Panc1 (cell line): Measurements from ENCODE around the gene ANTXR2. TPM values are rescaled to one million over a fixed set of nuclear protein-coding genes. Genes with fewer than 3 reads are reported as not detected.

Experiments
- ATAC-seq: fragments of 200-7000 bp; cut with Tn5 transposase; 2 replicates; pipeline ENCODE4 v1.9.1; 2020; ENCODE audit warnings: mild to moderate bottlenecking, moderate library complexity
- BruUV-seq: library from RNA; stranded (reverse); fragments of 400-500 nt; replicated peaks from 2 replicates; lab custom pipeline; 2021; lab: Mats Ljungman, UMichigan
- CTCF ChIA-PET: fragments of 300-600 bp; sonication (Branson Sonifier 250); formaldehyde crosslinking; loops from one replicate; lab custom pipeline; 2022; ENCODE audit warnings: antibody characterized with exemption; lab: Charles Lee
- POLR2A ChIA-PET: fragments of 300-600 bp; sonication (Branson Sonifier 250); formaldehyde crosslinking; loops from one replicate; lab custom pipeline; 2022; ENCODE audit warnings: antibody characterized with exemption; lab: Charles Lee
- DNase-seq: peaks from one replicate; pipeline ENCODE4 v3.0.0-alpha.2; 2010; ENCODE audit warnings: low read depth, low spot score
- H3K27ac ChIP-seq: 2 replicates; pipeline ENCODE4 v1.5.1; 2011; ENCODE audit warnings: mild to moderate bottlenecking, low read length, inconsistent platforms
- H3K27me3 ChIP-seq: fragments of 200-500 bp; sonication (Bioruptor generic); 2 replicates; pipeline ENCODE4 v1.6.0; 2014; ENCODE audit warnings: low read length, inconsistent platforms; ENCODE audit not compliant: control insufficient read depth, insufficient read depth
- H3K36me3 ChIP-seq: fragments of 200-500 bp; sonication (Bioruptor generic); 2 replicates; pipeline ENCODE4 v1.5.1; 2014; ENCODE audit warnings: inconsistent platforms, mild to moderate bottlenecking, low read length, moderate library complexity; ENCODE audit not compliant: control insufficient read depth, insufficient read depth
- H3K4me1 ChIP-seq: 2 replicates; pipeline ENCODE4 v1.5.1; 2011; ENCODE audit warnings: inconsistent platforms, mild to moderate bottlenecking, low read length, moderate library complexity; ENCODE audit not compliant: control insufficient read depth, insufficient read depth
- H3K4me3 ChIP-seq, 2 experiments: 2 replicates each; pipeline ENCODE4 v1.5.1; 2011 to 2012; ENCODE audit warnings: low read depth in 2 of 2, low read length in 2 of 2, mild to moderate bottlenecking in 2 of 2, inconsistent platforms in 1 of 2, moderate library complexity in 1 of 2
- H3K9me3 ChIP-seq: fragments of 200-500 bp; sonication (Bioruptor generic); 2 replicates; pipeline ENCODE4 v1.5.1; 2014; ENCODE audit warnings: low read depth, mild to moderate bottlenecking, inconsistent platforms, low read length, moderate library complexity; ENCODE audit not compliant: control insufficient read depth, insufficient read depth
- CTCF ChIP-seq: fragments of 450-650 bp; IDR thresholded peaks from 2 replicates; pipeline ENCODE4 v1.5.1; 2017; ENCODE audit warnings: mild to moderate bottlenecking
- POLR2AphosphoS5 ChIP-seq: IDR thresholded peaks from 2 replicates; pipeline ENCODE4 v1.6.1; 2012; ENCODE audit warnings: mild to moderate bottlenecking, low read depth, low read length, moderate library complexity
- REST ChIP-seq, 2 experiments: IDR thresholded peaks; 2 replicates each; pipeline ENCODE4 v1.6.1; 2011 to 2012; ENCODE audit warnings: low read depth in 2 of 2, control low read depth in 1 of 2, low read length in 1 of 2, mild to moderate bottlenecking in 1 of 2, moderate library complexity in 1 of 2; ENCODE audit not compliant: insufficient read depth in 1 of 2
- SIN3A ChIP-seq: IDR thresholded peaks from 2 replicates; pipeline ENCODE4 v1.6.1; 2012; ENCODE audit warnings: low read depth, mild to moderate bottlenecking, low read length, moderate library complexity, borderline replicate concordance; ENCODE audit not compliant: insufficient read depth
- TCF7L2 ChIP-seq: IDR thresholded peaks from 2 replicates; pipeline ENCODE4 v1.6.1; 2011; ENCODE audit warnings: mild to moderate bottlenecking, low read depth, low read length, inconsistent platforms
- in situ Hi-C: cut with HindIII; loops from 2 replicates; pipeline ENCODE4 v1.10.0; 2016; ENCODE audit warnings: low sequenced_read_pairs, low pct_unique_long_range_greater_than_20kb
- intact Hi-C: fragments of 100-400 bp; cut with micrococcal nuclease; formaldehyde crosslinking; loops from one replicate; pipeline ENCODE4 v1.10.0; 2022; ENCODE audit not compliant: unreplicated experiment
- total RNA-seq: library from RNA; stranded (reverse); gene quantifications from one replicate; pipeline ENCODE4 v1.2.1, GENCODE V29; 2021; ENCODE audit not compliant: unreplicated experiment

Gene ANTXR2
- total RNA-seq, 1 experiment from 2014 or later, result 27.8 TPM

- intact Hi-C loops, result loop anchor here (5.0 kb wide), 1 partner anchor 110 kb away; no protein-coding TSS in a partner anchor
- Histone ChIP-seq H3K27ac (peak overlapping the region; percentile 74), H3K27me3 (no peaks in the 10 kb centered on the region), H3K36me3 (peaks cover 9% of the 10 kb centered on the region), H3K9me3 (no peaks in the 10 kb centered on the region), H3K4me1 (peaks cover 28% of the 10 kb centered on the region), H3K4me3 (peak overlapping the region; percentile 85 to 93)
- ChIA-PET POLR2A (interaction anchor here (0.7 kb wide), 1 partner anchor 29 kb away, joined by 3 read pairs; no protein-coding TSS in a partner anchor), CTCF (no interaction called here)
- TF ChIP-seq TCF7L2 (peak; percentile 83), REST (IDR thresholded peaks at IDR 0.05; ENCODE audit: insufficient read depth in 1 of 2, low read depth in 2 of 2, low read length in 1 of 2) (no peak), SIN3A (peak; percentile 20; the same call in 1 of the 2 replicates)
- ATAC-seq (peak; percentile 64), DNase-seq (no peak)
- in situ Hi-C loops, result no loop called here
- BruUV-seq, result no TSS peak
Observed at GRCh38 chr4:80072228-80072743, 743 bp downstream of the ANTXR2 start.

- BruUV-seq, result no TSS peak
- no peaks in the 10 kb centered on the region for H3K9me3 ChIP-seq
- H3K4me3 ChIP-seq, result peak overlapping the region; percentile 85 to 93
- ChIA-PET CTCF (no interaction called here), POLR2A (interaction anchor here (0.7 kb wide), 1 partner anchor 56 kb away, joined by 3 read pairs; no protein-coding TSS in a partner anchor)
- intact Hi-C loops (loop anchor here (5.0 kb wide), 1 partner anchor 111 kb away; no protein-coding TSS in a partner anchor), in situ Hi-C loops (no loop called here)
- peaks cover 9% of the 10 kb centered on the region for H3K36me3 ChIP-seq
- no peak for DNase-seq
- H3K4me1 ChIP-seq, result peaks cover 28% of the 10 kb centered on the region
- no peaks in the 10 kb centered on the region for H3K27me3 ChIP-seq
- peak overlapping the region; percentile 74 for H3K27ac ChIP-seq
- TF ChIP-seq POLR2AphosphoS5 (no peak), REST (IDR thresholded peaks at IDR 0.05; ENCODE audit: insufficient read depth in 1 of 2, low read depth in 2 of 2, low read length in 1 of 2) (no peak), TCF7L2 (no peak), SIN3A (peak; percentile 9; the same call in 1 of the 2 replicates), CTCF (no peak)
- no peak for ATAC-seq
Observed at GRCh38 chr4:80071604-80072227, 1.3 kb downstream of the ANTXR2 start.
